G401.6 (cell line): ENCODE data around the gene HOXD9.

Experiments
- FAIRE-seq: peaks from 2 replicates; lab custom pipeline; 2012; peaks lifted over from hg19 to GRCh38; lab: Jason Lieb, UNC

HOXD9 gene

GRCh38 chr2:176085861-176086771, 36.4 kb upstream of the HOXD9 start:
- no peak for FAIRE-seq

DNA sequence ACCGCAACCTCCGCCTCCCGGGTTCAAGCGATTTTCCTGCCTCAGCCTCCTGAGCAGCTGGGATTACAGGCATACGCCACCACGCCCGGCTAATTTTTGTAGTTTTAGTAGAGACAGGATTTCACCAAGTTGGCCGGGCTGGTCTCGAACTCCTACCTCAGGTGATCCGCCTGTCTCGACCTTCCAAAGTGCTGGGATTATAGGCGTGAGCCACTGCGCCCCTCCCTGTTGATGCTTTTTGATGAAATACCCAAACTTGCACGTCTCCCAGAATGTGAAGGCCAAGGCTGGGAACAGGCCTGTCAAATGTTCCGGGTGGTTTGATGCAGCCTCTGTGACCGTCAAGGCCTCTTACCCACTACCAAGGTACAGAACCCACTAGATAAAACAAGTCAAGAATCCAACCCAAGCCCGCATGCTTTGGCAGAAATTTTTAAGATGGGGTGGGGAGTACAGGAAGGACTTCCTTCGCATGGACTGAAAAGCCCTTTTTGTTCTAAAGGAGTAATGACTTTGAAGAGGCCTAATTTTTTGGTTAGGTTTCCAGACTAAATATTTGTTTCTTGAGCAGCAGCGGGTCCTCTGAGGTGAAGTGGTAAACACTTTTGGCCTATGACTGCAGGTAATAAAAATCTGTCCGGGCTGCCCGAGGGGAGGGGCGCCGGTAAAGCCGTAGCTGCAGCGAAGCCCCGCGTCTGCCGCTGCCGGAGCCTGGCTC, 35.0 kb upstream of the HOXD9 start:
- no peak for FAIRE-seq

GRCh38 chr2:176088048-176088936, 34.2 kb upstream of the HOXD9 start:
- no peak for FAIRE-seq

GRCh38 chr2:176088937-176089842, 33.3 kb upstream of the HOXD9 start:
- FAIRE-seq = no peak

GRCh38 chr2:176089843-176090395, 32.6 kb upstream of the HOXD9 start:
- no peak for FAIRE-seq

GRCh38 chr2:176090862-176091261, 31.7 kb upstream of the HOXD9 start:
- FAIRE-seq = no peak

GRCh38 chr2:176091329-176092258, 30.9 kb upstream of the HOXD9 start:
- FAIRE-seq = no peak

GRCh38 chr2:176092270-176093144, 30.0 kb upstream of the HOXD9 start, which contains the start of gene HOXD13:
Gene HOXD13 (plus strand): TSS chr2:176092721. CDS start chr2:176092891, 170 bp downstream.
- no peak for FAIRE-seq

DNA sequence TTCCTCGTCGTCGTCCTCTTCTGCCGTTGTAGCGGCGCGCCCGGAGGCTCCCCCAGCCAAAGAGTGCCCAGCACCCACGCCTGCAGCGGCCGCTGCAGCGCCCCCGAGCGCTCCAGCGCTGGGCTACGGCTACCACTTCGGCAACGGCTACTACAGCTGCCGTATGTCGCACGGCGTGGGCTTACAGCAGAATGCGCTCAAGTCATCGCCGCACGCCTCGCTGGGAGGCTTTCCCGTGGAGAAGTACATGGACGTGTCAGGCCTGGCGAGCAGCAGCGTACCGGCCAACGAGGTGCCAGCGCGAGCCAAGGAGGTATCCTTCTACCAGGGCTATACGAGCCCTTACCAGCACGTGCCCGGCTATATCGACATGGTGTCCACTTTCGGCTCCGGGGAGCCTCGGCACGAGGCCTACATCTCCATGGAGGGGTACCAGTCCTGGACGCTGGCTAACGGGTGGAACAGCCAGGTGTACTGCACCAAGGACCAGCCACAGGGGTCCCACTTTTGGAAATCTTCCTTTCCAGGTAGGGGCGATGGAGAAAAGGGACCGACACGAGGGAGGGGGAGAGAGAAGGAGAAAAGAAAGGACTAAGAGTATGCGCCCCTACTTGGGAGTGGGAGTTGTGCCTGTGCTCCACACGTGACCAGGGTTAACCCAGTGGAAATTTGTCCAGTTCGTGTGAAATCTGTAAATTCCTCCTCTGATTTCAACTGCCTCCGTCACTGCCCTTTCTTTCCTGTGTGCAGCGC, 29.2 kb upstream of the HOXD9 start:
- FAIRE-seq = no peak

DNA sequence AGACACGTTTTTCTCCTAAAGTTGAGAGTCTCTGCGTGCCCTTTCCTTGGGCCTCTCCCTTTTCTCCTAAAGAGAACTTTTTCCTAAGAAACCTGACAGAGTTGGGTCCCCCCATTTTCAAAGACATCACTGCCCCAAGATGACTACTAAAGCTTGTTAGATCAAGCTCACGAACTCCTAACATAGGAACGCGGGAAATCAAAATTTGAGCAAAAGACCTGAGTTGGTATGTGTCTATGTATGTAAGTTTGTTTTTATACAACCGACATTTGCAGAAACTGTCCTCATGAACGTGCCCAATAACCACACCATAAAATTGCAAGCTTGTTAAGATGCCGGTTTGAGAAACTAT, 28.6 kb upstream of the HOXD9 start:
- FAIRE-seq = no peak

GRCh38 chr2:176094349-176094748, 28.2 kb upstream of the HOXD9 start:
- FAIRE-seq = no peak

GRCh38 chr2:176095421-176095820, 27.1 kb upstream of the HOXD9 start:
- FAIRE-seq = no peak

GRCh38 chr2:176096243-176096985, 26.1 kb upstream of the HOXD9 start:
- FAIRE-seq = no peak

GRCh38 chr2:176096986-176097819, 25.3 kb upstream of the HOXD9 start:
- FAIRE-seq = no peak

DNA sequence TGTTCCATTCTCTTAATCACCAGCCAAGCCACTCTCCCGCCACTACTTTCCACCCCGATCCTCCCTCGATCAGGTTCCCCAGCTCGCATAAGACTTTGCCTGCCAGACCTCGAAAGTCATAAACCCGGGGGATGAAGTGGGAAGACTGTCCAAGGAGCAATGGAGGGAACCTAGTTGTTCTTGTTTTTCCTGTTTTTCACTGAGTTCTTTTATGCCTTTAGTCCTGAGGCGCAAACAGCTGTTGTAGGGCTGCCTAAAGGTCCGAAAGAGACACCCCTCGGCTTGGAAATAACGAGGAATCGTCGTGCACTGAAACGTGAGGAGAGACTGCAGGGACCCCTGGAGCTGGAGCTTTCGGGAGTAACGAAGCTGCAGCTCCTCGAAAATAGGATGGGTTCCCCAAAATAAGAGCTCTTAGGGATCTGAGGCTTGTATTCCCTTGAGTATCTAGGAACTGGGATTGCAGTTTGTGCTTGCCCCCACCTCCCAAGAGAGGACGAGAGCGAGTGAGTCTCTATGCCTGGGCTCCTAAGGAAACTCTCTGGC, 24.6 kb upstream of the HOXD9 start:
- FAIRE-seq = no peak
